ENCODE data around the gene TP53TG5.
"Not testable (repeated sequence)": the region's sequence is repeated elsewhere in the genome, so short reads cannot be mapped to it uniquely, and the experiment has no call there.

Gene TP53TG5

GRCh38 chr20:45363611-45364492 lies 14.3 kb downstream of the TP53TG5 start:
- DNase-seq = no peak

- peak; percentile 99 for DNase-seq
Observed at GRCh38 chr20:45362804-45363610, 15.1 kb downstream of the TP53TG5 start, which contains the start of gene SYS1. TSS of gene SYS1 (plus strand) at chr20:45363156. CDS start at chr20:45363532, 376 bp downstream.

GRCh38 chr20:45361793-45362192 lies 16.3 kb downstream of the TP53TG5 start:
- DNase-seq = peak; percentile 22

GRCh38 chr20:45359406-45360148 lies 18.5 kb downstream of the TP53TG5 start:
- no peak for DNase-seq

- no peak for DNase-seq
Observed at GRCh38 chr20:45359069-45359405, 19.1 kb downstream of the TP53TG5 start.

- peak; percentile 57 for DNase-seq
Observed at GRCh38 chr20:45358282-45359068, 19.6 kb downstream of the TP53TG5 start.

- DNase-seq = peak; percentile 35
Observed at GRCh38 chr20:45355209-45356084, 22.7 kb downstream of the TP53TG5 start.

GRCh38 chr20:45354423-45355208 lies 23.5 kb downstream of the TP53TG5 start:
- DNase-seq = no peak

GRCh38 chr20:45353746-45354145 lies 24.4 kb downstream of the TP53TG5 start:
- DNase-seq = no peak

- DNase-seq = no peak
Observed at GRCh38 chr20:45352729-45353128, 25.4 kb downstream of the TP53TG5 start.

- DNase-seq = not testable (repeated sequence)
Observed at GRCh38 chr20:45350795-45351194, 27.3 kb downstream of the TP53TG5 start.

- no peak for DNase-seq
Observed at GRCh38 chr20:45350217-45350616, 27.9 kb downstream of the TP53TG5 start.

- peak; percentile 34 for DNase-seq
Observed at GRCh38 chr20:45347936-45348778, 30.0 kb downstream of the TP53TG5 start, which contains the start of gene SDC4. TSS of gene SDC4 (minus strand) at chr20:45348424. CDS start at chr20:45348384, 40 bp downstream.

- no peak for DNase-seq
Observed at GRCh38 chr20:45347297-45347935, 30.7 kb downstream of the TP53TG5 start.

- DNase-seq = no peak
Observed at GRCh38 chr20:45346851-45347250, 31.3 kb downstream of the TP53TG5 start.

- DNase-seq = peak; percentile 9
Observed at GRCh38 chr20:45346291-45346718, 31.8 kb downstream of the TP53TG5 start.

- no peak for DNase-seq
Observed at GRCh38 chr20:45345104-45345936, 32.8 kb downstream of the TP53TG5 start.
